GM23338 (cell line): Measurements from ENCODE around the gene INCA1. TPM values are rescaled to one million over a fixed set of nuclear protein-coding genes. Genes with fewer than 3 reads are reported as not detected.

Source experiments
- ATAC-seq: fragments of 200-7000 bp; cut with Tn5 transposase; 3 replicates; pipeline ENCODE4 v1.9.1; 2020
- DNase-seq: peaks from one replicate; pipeline ENCODE4 v3.0.0-alpha.2; 2015; ENCODE audit warnings: low spot score
- H2AFZ ChIP-seq: fragments of 200-600 bp; sonication (generic); 2 replicates; pipeline ENCODE4 v1.8.0; 2016; ENCODE audit warnings: antibody characterized with exemption, mild to moderate bottlenecking, moderate library complexity
- H3F3A ChIP-seq: fragments of 200-600 bp; sonication (generic); replicated peaks from 2 replicates; pipeline ENCODE4 v1.8.0; 2017; ENCODE audit warnings: antibody characterized with exemption, mixed run types, low read depth
- H3K27ac ChIP-seq: fragments of 200-600 bp; sonication (generic); 2 replicates; pipeline ENCODE4 v1.6.1; 2016; ENCODE audit warnings: low read depth
- H3K27me3 ChIP-seq: fragments of 200-600 bp; sonication (generic); 2 replicates; pipeline ENCODE4 v1.8.0; 2016; ENCODE audit warnings: mild to moderate bottlenecking, mixed run types, moderate library complexity; ENCODE audit not compliant: insufficient read depth
- H3K36me3 ChIP-seq: fragments of 200-600 bp; sonication (generic); 2 replicates; pipeline ENCODE4 v1.8.0; 2016; ENCODE audit warnings: mild to moderate bottlenecking; ENCODE audit not compliant: insufficient read depth
- H3K4me1 ChIP-seq: fragments of 200-600 bp; sonication (generic); 2 replicates; pipeline ENCODE4 v1.8.0; 2016; ENCODE audit warnings: mild to moderate bottlenecking, moderate library complexity; ENCODE audit not compliant: insufficient read depth
- H3K4me2 ChIP-seq: fragments of 200-600 bp; sonication (generic); 2 replicates; pipeline ENCODE4 v1.7.1; 2017; ENCODE audit warnings: mixed run types
- H3K4me3 ChIP-seq: fragments of 200-600 bp; sonication (generic); 2 replicates; pipeline ENCODE4 v1.6.1; 2016; ENCODE audit warnings: mixed run types
- H3K79me2 ChIP-seq: fragments of 200-600 bp; sonication (generic); replicated peaks from 2 replicates; pipeline ENCODE4 v1.8.0; 2017; ENCODE audit warnings: mild to moderate bottlenecking; ENCODE audit not compliant: insufficient read depth
- H3K9me2 ChIP-seq: fragments of 200-600 bp; sonication (generic); 2 replicates; pipeline ENCODE4 v1.8.0; 2017; ENCODE audit not compliant: insufficient read depth
- H4K20me1 ChIP-seq: fragments of 200-600 bp; sonication (generic); replicated peaks from 2 replicates; pipeline ENCODE4 v1.8.0; 2017; ENCODE audit warnings: mild to moderate bottlenecking; ENCODE audit not compliant: insufficient read depth
- H3K27ac Mint-ChIP-seq: 2 replicates; pipeline ENCODE4 v1.8.0; 2020; ENCODE audit warnings: inconsistent platforms, mild to moderate bottlenecking, moderate library complexity, mixed read lengths
- H3K27me3 Mint-ChIP-seq: 3 replicates; pipeline ENCODE4 v1.8.0; 2022; ENCODE audit warnings: low read depth, mild to moderate bottlenecking, moderate library complexity, mixed read lengths, inconsistent platforms; ENCODE audit not compliant: insufficient read depth, poor library complexity
- H3K36me3 Mint-ChIP-seq: 3 replicates; pipeline ENCODE4 v1.8.0; 2021; ENCODE audit warnings: low read depth, mild to moderate bottlenecking, inconsistent platforms, moderate library complexity, mixed read lengths
- H3K4me1 Mint-ChIP-seq: 3 replicates; pipeline ENCODE4 v1.8.0; 2020; ENCODE audit warnings: mild to moderate bottlenecking, inconsistent platforms, mixed read lengths
- H3K4me3 Mint-ChIP-seq: 3 replicates; pipeline ENCODE4 v1.8.0; 2021; ENCODE audit warnings: moderate library complexity, mild to moderate bottlenecking, inconsistent platforms, mixed read lengths
- H3K9me3 Mint-ChIP-seq: 3 replicates; pipeline ENCODE4 v1.8.0; 2020; ENCODE audit warnings: moderate library complexity, mild to moderate bottlenecking, inconsistent platforms, mixed read lengths
- CREB1 ChIP-seq: fragments of 250-450 bp; sonication (Bioruptor Pico); IDR thresholded peaks from 2 replicates; pipeline ENCODE4 v1.5.0; 2020; ENCODE audit warnings: low read depth, mild to moderate bottlenecking, moderate library complexity
- CTCF ChIP-seq, 2 experiments: fragments of 200-600 bp in 1 of 2; sonication (generic) in 1 of 2; conservative IDR thresholded peaks; 2 replicates each; pipeline versions ENCODE4 v1.5.1 to v1.6.1; 2016 to 2017; ENCODE audit warnings: antibody characterized with exemption in 2 of 2, low read depth in 2 of 2, mild to moderate bottlenecking in 2 of 2, moderate library complexity in 1 of 2
- ETS1 ChIP-seq: IDR thresholded peaks from 2 replicates; pipeline ENCODE4 v1.6.1; 2016; ENCODE audit warnings: antibody characterized with exemption
- EZH2 ChIP-seq: fragments of 200-600 bp; sonication (generic); IDR thresholded peaks from one replicate; pipeline ENCODE4 v1.8.0; 2017; ENCODE audit warnings: antibody characterized with exemption, mild to moderate bottlenecking, low read depth; ENCODE audit not compliant: unreplicated experiment
- EZH2phosphoT487 ChIP-seq: fragments of 200-600 bp; sonication (generic); IDR thresholded peaks from one replicate; pipeline ENCODE4 v1.8.1; 2018; ENCODE audit warnings: antibody characterized with exemption; ENCODE audit not compliant: unreplicated experiment
- JUNB ChIP-seq: IDR thresholded peaks from one replicate; pipeline ENCODE4 v1.6.1; 2016; ENCODE audit warnings: antibody characterized with exemption; ENCODE audit not compliant: unreplicated experiment
- NANOG ChIP-seq: IDR thresholded peaks from 2 replicates; pipeline ENCODE4 v1.6.1; 2016; ENCODE audit warnings: antibody characterized with exemption, borderline replicate concordance
- POLR2AphosphoS5 ChIP-seq: IDR thresholded peaks from 2 replicates; pipeline ENCODE4 v1.6.1; 2016; ENCODE audit warnings: antibody characterized with exemption, low read depth
- REST ChIP-seq: IDR thresholded peaks from one replicate; pipeline ENCODE4 v1.6.1; 2018; ENCODE audit warnings: antibody characterized with exemption; ENCODE audit not compliant: unreplicated experiment
- STAT1 ChIP-seq: IDR thresholded peaks from one replicate; pipeline ENCODE4 v1.6.1; 2016; ENCODE audit warnings: antibody characterized with exemption; ENCODE audit not compliant: unreplicated experiment
- ZNF114 ChIP-seq: fragments of 250-450 bp; sonication (Bioruptor Pico); IDR thresholded peaks from 2 replicates; pipeline ENCODE4 v1.5.0; 2020; ENCODE audit warnings: mild to moderate bottlenecking, moderate library complexity
- ZNF331 ChIP-seq: fragments of 250-450 bp; sonication (Bioruptor Pico); IDR thresholded peaks from 2 replicates; pipeline ENCODE4 v1.5.0; 2020; ENCODE audit warnings: low read depth, mild to moderate bottlenecking, moderate library complexity
- ZNF462 ChIP-seq: fragments of 250-450 bp; sonication (Bioruptor Pico); IDR thresholded peaks from 2 replicates; pipeline ENCODE4 v1.5.0; 2020; ENCODE audit warnings: mild to moderate bottlenecking, moderate library complexity
- polyA plus RNA-seq: library from polyadenylated mRNA; unstranded; fragments of >200 nt; fragmentation: Nextera tagmentation; extraction: Ambion mirVana; gene quantifications from 2 replicates; pipeline ENCODE4 v1.2.1, GENCODE V29; 2016
- total RNA-seq: library from RNA; depleted of rRNA; stranded (reverse); fragments of >200 nt; shearing (Covaris generic); gene quantifications from 2 replicates; pipeline ENCODE4 v1.2.3, GENCODE V29; 2014

The INCA1 gene
- total and polyA plus RNA-seq, 2 experiments from 2014 or later = 1.3 TPM; not detected in 1

GRCh38 chr17:4998027-4998731 lies 857 bp upstream of the INCA1 start:
- peaks cover 33% of the 10 kb centered on the region for H3K27me3 Mint-ChIP-seq
- peaks cover 30% of the 10 kb centered on the region for H3K36me3 Mint-ChIP-seq
- Histone ChIP-seq H3K27me3 (peaks cover 11% of the 10 kb centered on the region; the same call in 1 of the 2 replicates), H3F3A (0 out of 2 replicates have a peak, but pooled peaks cover 2% of the 10 kb centered on the region), H2AFZ (no peak overlapping the region), H3K27ac (no peak overlapping the region), H3K4me3 (peak overlapping the region; percentile 94), H3K79me2 (peaks cover 16% of the 10 kb centered on the region), H3K9me2 (no peaks in the 10 kb centered on the region), H3K4me1 (peaks cover 19% of the 10 kb centered on the region; the same call in 1 of the 2 replicates), H3K36me3 (peaks cover 5% of the 10 kb centered on the region; the same call in 1 of the 2 replicates), H4K20me1 (no peaks in the 10 kb centered on the region; the same call in none of the 2 replicates), H3K4me2 (peak overlapping the region; percentile 98)
- no peak overlapping the region for H3K27ac Mint-ChIP-seq
- peaks cover 21% of the 10 kb centered on the region for H3K4me1 Mint-ChIP-seq
- peak overlapping the region; percentile 85 for H3K4me3 Mint-ChIP-seq
- no peak for TF ChIP-seq STAT1
- TF ChIP-seq ETS1 = no peak
- no peak for TF ChIP-seq CTCF (conservative IDR thresholded peaks at IDR 0.05; ENCODE audit: low read depth in 2 of 2)
- no peak for TF ChIP-seq EZH2
- TF ChIP-seq ZNF331 (CRISPR knock-in tag) = no peak
- no peak for TF ChIP-seq POLR2AphosphoS5
- no peak for TF ChIP-seq EZH2phosphoT487
- TF ChIP-seq NANOG = no peak
- no peak for TF ChIP-seq ZNF114 (CRISPR knock-in tag)
- no peak for TF ChIP-seq JUNB
- TF ChIP-seq ZNF462 (CRISPR knock-in tag) = no peak
- TF ChIP-seq REST = no peak
- no peak for TF ChIP-seq CREB1 (CRISPR knock-in tag)
- DNase-seq = peak; percentile 85
- ATAC-seq = peak; percentile 19
- 0 out of 3 replicates have a peak, but pooled peaks cover 3% of the 10 kb centered on the region for H3K9me3 Mint-ChIP-seq
